Measurements from ENCODE around the gene OBP2A. TPM values are rescaled to one million over a fixed set of nuclear protein-coding genes. Genes with fewer than 3 reads are reported as not detected.

OBP2A gene
- total and polyA plus RNA-seq, 10 of the 15 experiments (the other 5 are each of a cell fraction or from before 2014, with no cell fraction given): not detected

GRCh38 chr9:135566552-135566951 is 20.6 kb downstream of the OBP2A start:
- BruUV-seq (replicated peaks): no TSS peak
- Histone ChIP-seq H3K4me2 (ENCODE audit: control insufficient read depth, insufficient read depth) (no peak overlapping the region), H3K36me3 (ENCODE audit: control insufficient read depth in 2 of 2, insufficient read depth in 2 of 2, low read length in 1 of 2) (no peaks in the 10 kb centered on the region), H3K9me3 (replicated peaks; ENCODE audit: control insufficient read depth, insufficient read depth, low read length) (no peaks in the 10 kb centered on the region), H3K79me2 (ENCODE audit: control insufficient read depth, insufficient read depth, low read length) (no peaks in the 10 kb centered on the region), H2AFZ (ENCODE audit: control insufficient read depth, low read depth, low read length) (no peak overlapping the region), H3K9ac (ENCODE audit: control insufficient read depth, insufficient read depth, low read length) (no peak overlapping the region), H3K27ac (ENCODE audit: control insufficient read depth, insufficient read depth) (no peak overlapping the region), H3K27me3 (replicated peaks in 1 of 2; ENCODE audit: control insufficient read depth in 2 of 2, insufficient read depth in 2 of 2, low read length in 1 of 2) (no peaks in the 10 kb centered on the region), H4K20me1 (ENCODE audit: control insufficient read depth, insufficient read depth) (no peaks in the 10 kb centered on the region), H3K4me1 (ENCODE audit: control insufficient read depth, insufficient read depth, low read length) (no peaks in the 10 kb centered on the region), H3K4me3 (no peak overlapping the region)
- no peak for FAIRE-seq
- no peak for TF ChIP-seq FOXM1 (IDR thresholded peaks at IDR 0.05; ENCODE audit: low read depth, low read length)
- ChIA-PET CTCF (no interaction called here), RAD21 (ENCODE audit: unreplicated experiment) (no interaction called here), POLR2A (no interaction called here), SMC1A (ENCODE audit: uncharacterized antibody, unreplicated experiment) (no interaction called here)
- no peak for ATAC-seq
- WGBS (ENCODE audit: insufficient coverage, insufficient replicate concordance, low lambda C conversion rate, missing lambda C conversion rate): 16% methylated on average over 10 of the region's 10 CpGs
- intact Hi-C loops (cut with micrococcal nuclease; ENCODE audit: unreplicated experiment): no loop called here
- no peak for DNase-seq (ENCODE audit: low read depth, low spot score)
- in situ Hi-C loops (cut with MboI): no loop called here

- no peaks in the 10 kb centered on the region for H3K4me1 ChIP-seq (ENCODE audit: control insufficient read depth, insufficient read depth, low read length)
- WGBS (ENCODE audit: insufficient coverage, insufficient replicate concordance, low lambda C conversion rate, missing lambda C conversion rate): 39% methylated on average over 9 of the region's 9 CpGs
- DNase-seq (ENCODE audit: low read depth, low spot score) (no peak), FAIRE-seq (no peak), ATAC-seq (no peak)
- H3K4me3 ChIP-seq: no peak overlapping the region
- ChIA-PET POLR2A (no interaction called here), RAD21 (ENCODE audit: unreplicated experiment) (interaction anchor here (0.6 kb wide), 1 partner anchor 504 kb away, joined by 3 read pairs; no protein-coding TSS in a partner anchor), SMC1A (ENCODE audit: uncharacterized antibody, unreplicated experiment) (no interaction called here), CTCF (no interaction called here)
- no peak overlapping the region for H3K27ac ChIP-seq (ENCODE audit: control insufficient read depth, insufficient read depth)
- no peaks in the 10 kb centered on the region for H3K36me3 ChIP-seq (ENCODE audit: control insufficient read depth in 2 of 2, insufficient read depth in 2 of 2, low read length in 1 of 2)
- H3K9me3 ChIP-seq (replicated peaks; ENCODE audit: control insufficient read depth, insufficient read depth, low read length): no peaks in the 10 kb centered on the region
- H2AFZ ChIP-seq (ENCODE audit: control insufficient read depth, low read depth, low read length): no peak overlapping the region
- BruUV-seq (replicated peaks): no TSS peak
- H3K9ac ChIP-seq (ENCODE audit: control insufficient read depth, insufficient read depth, low read length): no peak overlapping the region
- TF ChIP-seq NFIC (IDR thresholded peaks at IDR 0.05; ENCODE audit: low read depth, low read length) (no peak), SKIL (IDR thresholded peaks at IDR 0.05; ENCODE audit: low read depth, poor library complexity, severe bottlenecking) (no peak), CREM (IDR thresholded peaks at IDR 0.05; ENCODE audit: low read depth) (no peak), CHD4 (IDR thresholded peaks at IDR 0.05) (no peak), SRF (IDR thresholded peaks at IDR 0.05; ENCODE audit: low read depth in 2 of 2, low read length in 2 of 2) (no peak), BCL11A (IDR thresholded peaks at IDR 0.05; ENCODE audit: low read depth, low read length) (no peak), SREBF1 (IDR thresholded peaks at IDR 0.05; ENCODE audit: low read length) (no peak), SP1 (IDR thresholded peaks at IDR 0.05; ENCODE audit: low read depth, low read length) (no peak), JUND (IDR thresholded peaks at IDR 0.05; ENCODE audit: low read depth, low read length) (no peak), CEBPB (IDR thresholded peaks at IDR 0.05; ENCODE audit: borderline replicate concordance in 1 of 2, low read depth in 2 of 2, low read length in 2 of 2) (no peak), NFXL1 (IDR thresholded peaks at IDR 0.05; ENCODE audit: borderline replicate concordance) (no peak), CTCF (IDR thresholded peaks at IDR 0.05 in 2 of 3, conservative IDR thresholded peaks at IDR 0.05 in 1 of 3; ENCODE audit: control insufficient read depth in 2 of 3, extremely low read depth in 1 of 3, insufficient read depth in 1 of 3, low read depth in 3 of 3, low read length in 3 of 3) (no peak), FOXK2 (IDR thresholded peaks at IDR 0.05) (no peak), ZZZ3 (IDR thresholded peaks at IDR 0.05; ENCODE audit: control insufficient read depth, insufficient read length, low read depth) (no peak)
- no peaks in the 10 kb centered on the region for H4K20me1 ChIP-seq (ENCODE audit: control insufficient read depth, insufficient read depth)
- no peaks in the 10 kb centered on the region for H3K27me3 ChIP-seq (replicated peaks in 1 of 2; ENCODE audit: control insufficient read depth in 2 of 2, insufficient read depth in 2 of 2, low read length in 1 of 2)
- H3K79me2 ChIP-seq (ENCODE audit: control insufficient read depth, insufficient read depth, low read length): no peaks in the 10 kb centered on the region
- intact Hi-C loops (cut with micrococcal nuclease; ENCODE audit: unreplicated experiment) (no loop called here), in situ Hi-C loops (cut with MboI) (no loop called here)
- no peak overlapping the region for H3K4me2 ChIP-seq (ENCODE audit: control insufficient read depth, insufficient read depth)
Observed at GRCh38 chr9:135567311-135567710, 21.4 kb downstream of the OBP2A start.

Data from GM12878 (cell line).